ENCODE data around the gene RBMS1. TPM values are rescaled to one million over a fixed set of nuclear protein-coding genes. Genes with fewer than 3 reads are reported as not detected.

RBMS1 gene
- total RNA-seq, 1 experiment from 2014 or later, result 91.9 TPM

DNA sequence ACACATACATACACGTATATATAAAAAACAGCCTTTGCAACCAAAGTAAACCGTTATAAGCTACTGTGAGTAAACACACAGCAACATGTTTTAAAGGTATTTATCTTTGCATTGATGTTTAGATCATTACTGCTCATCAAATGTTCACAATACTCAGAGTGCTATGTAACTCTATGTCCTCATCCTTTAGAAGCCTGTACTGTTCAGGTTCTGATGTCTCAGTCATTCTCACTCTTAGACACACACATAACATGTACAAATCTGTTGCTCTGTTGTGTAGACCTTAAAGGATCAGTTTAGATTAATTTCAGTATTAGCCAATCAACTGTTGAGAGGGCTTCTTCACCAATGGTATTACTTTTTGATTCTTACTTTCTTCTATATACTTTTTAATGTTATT, 153.9 kb downstream of the RBMS1 start:
- H3K4me3 ChIP-seq (ENCODE audit: low read depth, low read length), result no peak overlapping the region
- no peaks in the 10 kb centered on the region for H3K9me3 ChIP-seq
- POLR2A ChIA-PET, result no interaction called here
- CTCF ChIA-PET, result no interaction called here
- H3K36me3 Mint-ChIP-seq (ENCODE audit: insufficient read depth, unreplicated experiment), result peaks cover 10% of the 10 kb centered on the region
- no TSS peak for BruUV-seq (replicated peaks)
- H3K4me1 ChIP-seq, result no peaks in the 10 kb centered on the region
- H3K4me3 Mint-ChIP-seq (ENCODE audit: unreplicated experiment), result no peak overlapping the region
- DNase-seq, result no peak
- no peak overlapping the region for H3K27ac Mint-ChIP-seq (ENCODE audit: unreplicated experiment)
- intact Hi-C loops (cut with micrococcal nuclease; ENCODE audit: unreplicated experiment), result loop anchor here (5.0 kb wide), 1 partner anchor 1708 kb away; no protein-coding TSS in a partner anchor
- H3K36me3 ChIP-seq (ENCODE audit: control insufficient read depth, insufficient read depth, low read length), result no peaks in the 10 kb centered on the region
- no peaks in the 10 kb centered on the region for H3K27me3 Mint-ChIP-seq (ENCODE audit: insufficient read depth, unreplicated experiment)
- no peaks in the 10 kb centered on the region for H3K27me3 ChIP-seq (replicated peaks; ENCODE audit: control insufficient read depth, insufficient read depth, low read length)
- H3K9me3 Mint-ChIP-seq (ENCODE audit: unreplicated experiment), result no peaks in the 10 kb centered on the region
- TF ChIP-seq, protein P1, sequence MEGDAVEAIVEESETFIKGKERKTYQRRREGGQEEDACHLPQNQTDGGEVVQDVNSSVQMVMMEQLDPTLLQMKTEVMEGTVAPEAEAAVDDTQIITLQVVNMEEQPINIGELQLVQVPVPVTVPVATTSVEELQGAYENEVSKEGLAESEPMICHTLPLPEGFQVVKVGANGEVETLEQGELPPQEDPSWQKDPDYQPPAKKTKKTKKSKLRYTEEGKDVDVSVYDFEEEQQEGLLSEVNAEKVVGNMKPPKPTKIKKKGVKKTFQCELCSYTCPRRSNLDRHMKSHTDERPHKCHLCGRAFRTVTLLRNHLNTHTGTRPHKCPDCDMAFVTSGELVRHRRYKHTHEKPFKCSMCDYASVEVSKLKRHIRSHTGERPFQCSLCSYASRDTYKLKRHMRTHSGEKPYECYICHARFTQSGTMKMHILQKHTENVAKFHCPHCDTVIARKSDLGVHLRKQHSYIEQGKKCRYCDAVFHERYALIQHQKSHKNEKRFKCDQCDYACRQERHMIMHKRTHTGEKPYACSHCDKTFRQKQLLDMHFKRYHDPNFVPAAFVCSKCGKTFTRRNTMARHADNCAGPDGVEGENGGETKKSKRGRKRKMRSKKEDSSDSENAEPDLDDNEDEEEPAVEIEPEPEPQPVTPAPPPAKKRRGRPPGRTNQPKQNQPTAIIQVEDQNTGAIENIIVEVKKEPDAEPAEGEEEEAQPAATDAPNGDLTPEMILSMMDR (IDR thresholded peaks at IDR 0.05; ENCODE audit: insufficient read depth in 1 of 2, low read depth in 1 of 2, low read length in 1 of 2, severe bottlenecking in 1 of 2, unreplicated experiment in 1 of 2), result no peak
- no peaks in the 10 kb centered on the region for H3K4me1 Mint-ChIP-seq (ENCODE audit: low read depth, unreplicated experiment)

DNA sequence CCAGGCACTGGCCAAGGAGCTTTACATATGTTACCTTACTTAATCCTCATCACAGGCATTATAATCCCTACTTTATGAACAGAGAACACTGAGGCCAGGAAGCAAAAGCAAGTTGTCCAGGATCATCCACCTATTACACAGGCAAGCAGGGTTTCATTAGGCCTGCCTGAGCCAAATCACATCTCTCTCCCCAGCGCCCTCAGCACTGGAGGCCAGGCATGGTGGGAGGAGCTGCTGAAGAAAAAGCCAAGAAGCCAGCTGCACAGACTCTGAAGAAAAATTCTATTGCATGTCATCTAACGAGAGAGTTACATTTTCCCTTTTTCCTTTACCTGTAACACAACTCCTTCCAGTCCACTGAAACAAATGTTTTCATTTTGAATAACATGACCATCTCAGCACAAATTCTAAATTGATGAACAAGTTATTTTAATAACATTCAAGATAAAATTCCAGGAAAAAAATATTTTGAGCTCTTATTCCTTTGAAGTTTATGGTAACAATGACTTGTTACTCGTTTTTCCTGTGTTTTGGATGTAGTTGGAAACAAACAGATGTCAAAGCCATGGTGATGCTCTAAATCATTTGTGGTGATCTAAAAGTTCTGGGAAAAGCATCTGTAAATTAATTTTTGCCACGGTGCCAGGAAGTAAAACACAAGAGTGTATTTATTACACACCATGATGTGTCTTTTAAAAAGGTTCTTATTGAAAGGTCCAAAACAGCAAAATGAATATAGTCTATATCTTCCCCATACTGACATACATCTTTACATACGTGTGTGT, 154.5 kb downstream of the RBMS1 start:
- H3K36me3 Mint-ChIP-seq (ENCODE audit: insufficient read depth, unreplicated experiment), result peaks cover 10% of the 10 kb centered on the region
- DNase-seq, result no peak
- H3K27ac Mint-ChIP-seq (ENCODE audit: unreplicated experiment), result no peak overlapping the region
- ChIA-PET CTCF (interaction anchor here (0.5 kb wide), 1 partner anchor 657 kb away, joined by 3 read pairs; no protein-coding TSS in a partner anchor), POLR2A (no interaction called here)
- BruUV-seq (replicated peaks), result no TSS peak
- Histone ChIP-seq H3K4me1 (no peaks in the 10 kb centered on the region), H3K4me3 (ENCODE audit: low read depth, low read length) (no peak overlapping the region), H3K9me3 (no peaks in the 10 kb centered on the region), H3K36me3 (ENCODE audit: control insufficient read depth, insufficient read depth, low read length) (no peaks in the 10 kb centered on the region), H3K27me3 (replicated peaks; ENCODE audit: control insufficient read depth, insufficient read depth, low read length) (no peaks in the 10 kb centered on the region)
- no peak overlapping the region for H3K4me3 Mint-ChIP-seq (ENCODE audit: unreplicated experiment)
- TF ChIP-seq, protein P1 (IDR thresholded peaks at IDR 0.05; ENCODE audit: insufficient read depth in 1 of 2, low read depth in 1 of 2, low read length in 1 of 2, severe bottlenecking in 1 of 2, unreplicated experiment in 1 of 2), result no peak
- no peaks in the 10 kb centered on the region for H3K27me3 Mint-ChIP-seq (ENCODE audit: insufficient read depth, unreplicated experiment)
- intact Hi-C loops (cut with micrococcal nuclease; ENCODE audit: unreplicated experiment), result loop anchor here (5.0 kb wide), 1 partner anchor 1708 kb away; no protein-coding TSS in a partner anchor
- H3K9me3 Mint-ChIP-seq (ENCODE audit: unreplicated experiment), result no peaks in the 10 kb centered on the region
- no peaks in the 10 kb centered on the region for H3K4me1 Mint-ChIP-seq (ENCODE audit: low read depth, unreplicated experiment)

DNA sequence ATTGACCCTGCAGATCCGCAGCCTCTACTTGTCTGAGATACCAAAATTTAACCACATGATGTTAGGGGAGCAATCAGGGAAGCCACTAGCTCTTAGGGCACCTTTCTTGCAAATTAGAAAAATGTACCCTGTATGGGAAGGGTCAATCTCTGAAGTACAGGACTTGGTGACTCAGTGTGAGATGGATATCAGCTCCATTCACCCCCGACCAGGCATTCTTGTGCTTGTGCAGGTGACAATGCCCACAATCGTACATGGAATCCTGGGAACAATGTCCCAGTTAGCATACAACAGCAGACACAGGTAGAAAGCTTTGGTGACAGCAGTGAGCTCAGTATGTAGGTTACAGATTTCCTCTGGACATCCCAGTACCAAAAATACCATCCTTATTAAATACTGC, 155.9 kb downstream of the RBMS1 start:
- Histone ChIP-seq H3K4me1 (no peaks in the 10 kb centered on the region), H3K4me3 (ENCODE audit: low read depth, low read length) (no peak overlapping the region), H3K27me3 (replicated peaks; ENCODE audit: control insufficient read depth, insufficient read depth, low read length) (no peaks in the 10 kb centered on the region), H3K36me3 (ENCODE audit: control insufficient read depth, insufficient read depth, low read length) (no peaks in the 10 kb centered on the region), H3K9me3 (no peaks in the 10 kb centered on the region)
- H3K4me3 Mint-ChIP-seq (ENCODE audit: unreplicated experiment), result no peak overlapping the region
- BruUV-seq (replicated peaks), result no TSS peak
- TF ChIP-seq, protein P1 (IDR thresholded peaks at IDR 0.05; ENCODE audit: insufficient read depth in 1 of 2, low read depth in 1 of 2, low read length in 1 of 2, severe bottlenecking in 1 of 2, unreplicated experiment in 1 of 2), result no peak
- peaks cover 6% of the 10 kb centered on the region for H3K36me3 Mint-ChIP-seq (ENCODE audit: insufficient read depth, unreplicated experiment)
- CTCF ChIA-PET, result no interaction called here
- intact Hi-C loops (cut with micrococcal nuclease; ENCODE audit: unreplicated experiment), result loop anchor here (5.0 kb wide), 1 partner anchor 1710 kb away; no protein-coding TSS in a partner anchor
- no peaks in the 10 kb centered on the region for H3K27me3 Mint-ChIP-seq (ENCODE audit: insufficient read depth, unreplicated experiment)
- POLR2A ChIA-PET, result interaction anchor here (0.6 kb wide), 1 partner anchor 1881 kb away, joined by 4 read pairs; the partner anchor contains the start of gene CCDC148
- H3K9me3 Mint-ChIP-seq (ENCODE audit: unreplicated experiment), result no peaks in the 10 kb centered on the region
- H3K27ac Mint-ChIP-seq (ENCODE audit: unreplicated experiment), result no peak overlapping the region
- no peak for DNase-seq
- peaks cover under 1% of the 10 kb centered on the region for H3K4me1 Mint-ChIP-seq (ENCODE audit: low read depth, unreplicated experiment)
